Motor neuron (in vitro differentiated cells): Measurements from ENCODE around the gene ECE2. TPM values are rescaled to one million over a fixed set of nuclear protein-coding genes. Genes with fewer than 3 reads are reported as not detected.

ENCODE experiments used
- ATAC-seq, 8 experiments: fragments of 200-7000 bp; cut with Tn5 transposase; replicated peaks in 6 of 8; 2 replicates each; pipeline ENCODE4 v1.8.0; 2021; ENCODE audit warnings: mild to moderate bottlenecking in 8 of 8, moderate library complexity in 8 of 8
- H3K27ac ChIP-seq, 2 donors: fragments of 250-450 bp; sonication (Bioruptor Pico); 2 replicates each; pipeline ENCODE4 v1.9.0; 2021; ENCODE audit warnings: antibody characterized with exemption in 2 of 2, mild to moderate bottlenecking in 2 of 2, moderate library complexity in 1 of 2
- H3K4me1 ChIP-seq, 2 donors: fragments of 250-450 bp; sonication (Bioruptor Pico); replicated peaks in 1 of 2; 2 replicates each; pipeline ENCODE4 v1.6.1; 2021; ENCODE audit warnings: antibody characterized with exemption in 2 of 2, mild to moderate bottlenecking in 2 of 2, moderate library complexity in 1 of 2
- H3K4me3 ChIP-seq, 5 donors: fragments of 250-450 bp; sonication (Bioruptor Pico); 2 replicates each; pipeline ENCODE4 v1.9.0; 2021; ENCODE audit warnings: antibody characterized with exemption in 5 of 5, mild to moderate bottlenecking in 5 of 5, moderate library complexity in 4 of 5
- WGBS, 10 experiments: fragments of 450-650 bp; shearing (Covaris generic); methylation state at CpG; one replicate each; pipeline ENCODE4 v1.0.0; 2022; 5-methylcytosine and 5-hydroxymethylcytosine counted together
- in situ Hi-C, 9 experiments: fragments of 400-800 bp; cut with MboI; loops; one replicate each; pipeline ENCODE4 v1.15.0; 2021; ENCODE audit warnings: low sequenced_read_pairs in 9 of 9, low pct_unique_long_range_greater_than_20kb in 2 of 9; ENCODE audit not compliant: unreplicated experiment in 9 of 9
- total RNA-seq, 8 experiments: library from RNA; unstranded; fragments of 300-600 nt; gene quantifications; 2 replicates each; pipeline versions ENCODE4 v1.2.3 to v1.2.4, GENCODE V29; 2022

Gene ECE2
- total RNA-seq, 8 experiments from 2014 or later, result 0.05 to 1.1 (median 0.46) TPM; not detected in 1

DNA sequence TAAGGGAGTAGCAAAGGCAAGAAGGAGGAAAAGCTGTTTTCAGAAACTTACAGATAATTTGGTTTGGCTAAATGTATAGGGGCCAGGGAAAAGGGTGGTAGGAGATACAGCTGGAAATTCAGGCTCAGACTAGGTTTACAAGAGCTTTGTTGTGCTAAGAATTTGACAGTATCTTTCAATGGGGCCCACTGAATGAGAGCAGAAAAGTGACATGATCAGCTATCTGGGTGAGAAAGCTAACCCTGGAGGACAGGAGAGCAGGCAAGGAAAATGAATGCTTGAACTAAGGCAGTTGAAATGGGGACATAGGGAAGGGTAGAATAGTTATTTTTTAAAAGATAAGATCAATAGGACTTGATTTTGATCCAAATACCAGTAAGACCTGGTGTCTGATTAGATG, 35.8 kb downstream of the ECE2 start:
- no peak for ATAC-seq
- in situ Hi-C loops, result no loop called here
- Histone ChIP-seq H3K4me1 (peaks cover 9% of the 10 kb centered on the region in 2 donors), H3K27ac (no peak overlapping the region), H3K4me3 (no peak overlapping the region)

DNA sequence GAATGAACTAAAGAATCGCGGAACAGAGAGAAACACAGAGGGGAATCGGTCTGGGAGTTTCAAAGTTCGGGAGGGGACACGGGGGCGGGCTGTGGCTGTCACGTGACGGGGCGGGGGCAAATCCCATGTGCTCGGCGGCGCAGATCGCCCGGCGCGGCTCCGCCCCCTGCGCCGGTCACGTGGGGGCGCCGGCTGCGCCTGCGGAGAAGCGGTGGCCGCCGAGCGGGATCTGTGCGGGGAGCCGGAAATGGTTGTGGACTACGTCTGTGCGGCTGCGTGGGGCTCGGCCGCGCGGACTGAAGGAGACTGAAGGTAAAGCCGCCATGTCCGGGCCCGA, 38.5 kb downstream of the ECE2 start, which contains the start of gene EIF4G1:
Gene EIF4G1 (plus strand): TSS at position 244 of the 337 bp plus-strand sequence. CDS start 1,191 bp downstream, outside the sequence.
- Histone ChIP-seq H3K4me1 (peaks cover 11 to 13% of the 10 kb centered on the region in 2 donors), H3K4me3 (peak within 1 kb of the TSS; percentile 76 to 99 (median 88)), H3K27ac (peak within 1 kb of the TSS; percentile 88 to 98)
- 0% methylated on average over 3 of the region's 40 CpGs; no CpG with 5 or more reads in 9 of the 10 experiments for WGBS, 10 experiments
- in situ Hi-C loops, result no loop called here
- ATAC-seq, result peak; percentile 60 to 94 (median 91)

DNA sequence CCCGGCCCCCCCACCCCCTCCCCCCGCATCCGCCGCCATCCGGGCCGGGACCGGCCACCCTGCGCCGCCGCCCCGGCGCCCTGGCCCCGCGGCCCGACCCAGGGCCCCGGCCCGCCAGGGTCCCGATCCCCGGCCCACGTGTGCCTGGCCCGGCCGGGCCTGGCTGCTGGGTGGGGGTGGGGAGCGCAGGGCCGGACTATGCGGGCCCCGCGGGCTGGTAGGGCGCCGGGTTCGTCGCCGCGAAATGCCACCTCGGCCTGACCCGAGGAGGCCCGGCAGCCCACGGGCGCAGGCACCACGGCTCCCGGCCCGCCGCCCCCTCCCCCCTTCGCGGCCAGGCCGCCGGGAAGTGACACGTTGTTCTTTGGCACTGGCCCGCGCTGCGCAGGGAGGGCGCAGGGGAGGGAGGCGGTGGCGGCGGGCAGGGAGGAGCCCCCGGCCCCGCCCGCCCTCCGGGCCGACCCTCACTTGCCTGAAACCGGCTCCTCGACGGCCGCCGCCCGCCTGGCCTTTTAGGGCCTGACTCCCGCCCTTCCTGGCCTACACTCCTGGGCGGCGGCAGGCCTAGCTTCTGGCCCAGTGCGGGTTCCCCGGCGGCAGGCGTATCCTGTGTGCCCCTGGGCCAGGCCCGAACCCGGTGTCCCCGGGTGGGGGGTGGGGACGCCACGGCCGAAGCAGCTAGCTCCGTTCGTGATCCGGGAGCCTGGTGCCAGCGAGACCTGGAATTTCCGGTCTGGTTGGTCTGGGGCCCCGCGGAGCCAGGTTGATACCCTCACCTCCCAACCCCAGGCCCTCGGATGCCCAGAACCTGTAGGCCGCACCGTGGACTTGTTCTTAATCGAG, 39.1 kb downstream of the ECE2 start:
- H3K4me1 ChIP-seq, result peaks cover 11 to 13% of the 10 kb centered on the region in 2 donors
- in situ Hi-C loops, result no loop called here
- 0% methylated on average over 1 to 5 of the region's 89 CpGs; no CpG with 5 or more reads in 4 of the 10 experiments for WGBS, 10 experiments
- ATAC-seq, result peak; percentile 51 to 69 (median 64)
- H3K4me3 ChIP-seq, result peak overlapping the region; percentile 76 to 99 (median 88)
- peak overlapping the region; percentile 88 to 98 for H3K27ac ChIP-seq

DNA sequence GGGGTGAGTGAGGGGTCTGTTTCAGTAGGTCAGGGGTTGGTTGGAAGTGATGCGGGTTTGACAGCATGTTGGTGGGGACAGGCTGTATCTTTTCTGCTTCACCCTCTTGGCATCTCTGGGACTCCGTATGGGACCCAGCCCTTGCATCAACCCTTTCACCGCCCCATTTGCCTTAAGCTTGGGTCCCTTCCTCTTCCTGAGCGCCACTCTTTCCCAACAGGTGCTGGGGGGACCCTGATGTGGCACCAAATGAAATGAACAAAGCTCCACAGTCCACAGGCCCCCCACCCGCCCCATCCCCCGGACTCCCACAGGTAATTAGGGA, 39.7 kb downstream of the ECE2 start:
- peak in 2 of 8 experiments; percentile 0 for ATAC-seq
- Histone ChIP-seq H3K27ac (peak overlapping the region; percentile 88 to 98), H3K4me3 (peak overlapping the region; percentile 76 to 99 (median 88)), H3K4me1 (peaks cover 11 to 13% of the 10 kb centered on the region in 2 donors)
- WGBS, 10 experiments, result no CpG with 5 or more reads among the region's 6 CpGs
- in situ Hi-C loops, result no loop called here

DNA sequence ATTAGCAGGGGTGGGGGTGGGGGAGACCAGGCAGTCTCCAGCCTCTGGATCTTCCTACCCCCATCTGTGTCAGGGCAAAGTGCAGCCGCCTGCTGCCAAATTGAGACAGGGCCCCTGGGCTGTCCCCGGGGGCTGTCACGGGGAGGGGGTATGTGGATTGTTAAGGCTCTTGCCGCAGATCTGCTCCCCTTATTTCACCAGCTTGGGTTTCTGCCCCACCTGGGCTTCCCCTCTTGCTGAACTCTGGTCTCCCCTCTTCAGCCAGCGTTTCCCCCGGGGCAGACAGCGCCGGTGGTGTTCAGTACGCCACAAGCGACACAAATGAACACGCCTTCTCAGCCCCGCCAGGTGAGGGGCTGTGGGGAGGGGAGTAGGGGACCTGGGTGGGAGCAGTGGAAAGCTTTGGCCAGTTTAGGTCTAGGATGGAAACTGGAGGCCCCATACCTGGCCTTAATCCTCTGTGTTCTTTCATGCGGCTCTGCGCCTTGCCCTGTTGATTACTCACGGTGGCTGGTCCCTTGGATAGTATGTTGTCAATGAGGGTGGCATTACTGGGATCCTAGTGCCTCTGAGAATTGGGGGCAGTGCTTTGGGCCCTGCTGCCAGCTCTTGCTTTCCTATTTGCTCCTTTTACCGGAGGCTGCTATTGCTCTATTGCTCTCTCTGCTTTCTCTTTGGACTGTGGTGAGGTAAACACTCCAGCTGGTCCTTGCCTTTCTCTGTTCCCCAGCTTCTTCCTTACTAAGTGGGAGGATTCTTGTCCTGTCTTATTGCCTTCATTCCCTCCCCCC, 40.2 kb downstream of the ECE2 start:
- in situ Hi-C loops, result no loop called here
- H3K27ac ChIP-seq, result peak overlapping the region; percentile 88 to 98
- H3K4me1 ChIP-seq, result peaks cover 11 to 13% of the 10 kb centered on the region in 2 donors
- no peak for ATAC-seq
- peak overlapping the region; percentile 76 to 99 (median 88) for H3K4me3 ChIP-seq
- 0 to 81% (median 43%) methylated on average over 1 to 3 of the region's 16 CpGs; no CpG with 5 or more reads in 5 of the 10 experiments for WGBS, 10 experiments

DNA sequence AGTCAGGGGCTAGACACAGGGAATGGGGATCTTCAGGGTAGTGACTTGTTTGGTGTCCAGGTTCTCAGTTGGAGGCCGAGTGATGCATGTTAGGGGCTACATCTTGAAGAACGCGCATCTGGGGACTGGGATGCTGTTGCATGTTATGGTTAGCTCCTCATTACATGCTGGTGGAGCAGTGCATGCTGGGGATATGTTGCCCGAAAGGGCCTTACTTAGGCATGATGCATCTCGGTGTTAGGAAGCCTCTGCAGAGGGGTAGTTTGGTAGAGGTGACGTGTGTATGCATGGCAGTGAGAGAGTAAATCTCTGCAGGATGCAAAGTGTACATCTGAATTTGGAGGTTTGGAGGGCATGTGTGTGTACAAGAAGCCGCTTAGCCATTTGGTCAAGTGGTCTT, 41.0 kb downstream of the ECE2 start:
- Histone ChIP-seq H3K4me1 (peaks cover 11 to 13% of the 10 kb centered on the region in 2 donors), H3K4me3 (peak overlapping the region in 3 of 5 donors; percentile 76 to 89 (median 77)), H3K27ac (no peak overlapping the region)
- in situ Hi-C loops, result no loop called here
- 60 to 100% (median 85%) methylated on average over 1 to 4 of the region's 7 CpGs; no CpG with 5 or more reads in 4 of the 10 experiments for WGBS, 10 experiments
- ATAC-seq, result no peak

DNA sequence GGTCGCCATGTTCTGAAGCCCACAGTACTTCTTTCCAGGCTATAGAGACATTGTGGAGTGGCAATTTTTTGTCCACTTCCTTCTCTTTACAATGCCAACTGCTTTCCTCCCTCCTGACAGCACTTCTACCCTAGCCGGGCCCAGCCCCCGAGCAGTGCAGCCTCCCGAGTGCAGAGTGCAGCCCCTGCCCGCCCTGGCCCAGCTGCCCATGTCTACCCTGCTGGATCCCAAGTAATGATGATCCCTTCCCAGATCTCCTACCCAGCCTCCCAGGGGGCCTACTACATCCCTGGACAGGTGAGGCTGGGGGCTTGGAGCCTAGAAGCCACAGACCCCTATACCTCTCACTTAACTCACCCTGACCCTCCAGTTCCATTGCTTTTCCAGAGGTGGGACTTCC, 41.4 kb downstream of the ECE2 start:
- in situ Hi-C loops, result no loop called here
- Histone ChIP-seq H3K4me1 (peaks cover 11 to 13% of the 10 kb centered on the region in 2 donors), H3K27ac (no peak overlapping the region), H3K4me3 (no peak overlapping the region)
- 40 to 100% (median 90%) methylated on average over 1 to 5 of the region's 5 CpGs; no CpG with 5 or more reads in 6 of the 10 experiments for WGBS, 10 experiments
- ATAC-seq, result no peak

DNA sequence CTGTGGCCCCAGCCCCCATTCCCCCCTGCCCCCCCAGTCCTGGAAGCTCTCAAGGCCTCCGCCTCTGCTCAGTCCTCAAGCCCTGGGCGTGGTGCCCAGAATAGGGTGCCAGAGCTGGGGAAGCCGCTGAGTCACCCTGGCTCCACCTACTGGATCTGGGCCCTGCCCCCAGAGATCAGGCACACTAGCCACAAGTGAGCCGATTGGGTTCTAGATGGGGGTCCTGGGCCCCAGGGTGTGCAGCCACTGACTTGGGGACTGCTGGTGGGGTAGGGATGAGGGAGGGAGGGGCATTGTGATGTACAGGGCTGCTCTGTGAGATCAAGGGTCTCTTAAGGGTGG, 44.3 kb downstream of the ECE2 start:
- ATAC-seq, result peak; percentile 34 to 88 (median 57)
- WGBS, 10 experiments, result no CpG with 5 or more reads among the region's 4 CpGs
- Histone ChIP-seq H3K4me3 (no peak overlapping the region), H3K4me1 (peaks cover 11 to 13% of the 10 kb centered on the region in 2 donors), H3K27ac (no peak overlapping the region)
- in situ Hi-C loops, result no loop called here

DNA sequence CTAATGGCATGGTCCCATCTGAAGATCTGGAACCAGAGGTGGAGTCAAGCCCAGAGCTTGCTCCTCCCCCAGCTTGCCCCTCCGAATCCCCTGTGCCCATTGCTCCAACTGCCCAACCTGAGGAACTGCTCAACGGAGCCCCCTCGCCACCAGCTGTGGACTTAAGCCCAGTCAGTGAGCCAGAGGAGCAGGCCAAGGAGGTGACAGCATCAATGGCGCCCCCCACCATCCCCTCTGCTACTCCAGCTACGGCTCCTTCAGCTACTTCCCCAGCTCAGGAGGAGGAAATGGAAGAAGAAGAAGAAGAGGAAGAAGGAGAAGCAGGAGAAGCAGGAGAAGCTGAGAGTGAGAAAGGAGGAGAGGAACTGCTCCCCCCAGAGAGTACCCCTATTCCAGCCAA, 45.8 kb downstream of the ECE2 start:
- Histone ChIP-seq H3K4me3 (no peak overlapping the region), H3K4me1 (peaks cover 1 to 3% of the 10 kb centered on the region in 2 donors), H3K27ac (no peak overlapping the region)
- in situ Hi-C loops, result no loop called here
- 0 to 100% (median 89%) methylated on average over 1 to 5 of the region's 5 CpGs; no CpG with 5 or more reads in 4 of the 10 experiments for WGBS, 10 experiments
- no peak for ATAC-seq

DNA sequence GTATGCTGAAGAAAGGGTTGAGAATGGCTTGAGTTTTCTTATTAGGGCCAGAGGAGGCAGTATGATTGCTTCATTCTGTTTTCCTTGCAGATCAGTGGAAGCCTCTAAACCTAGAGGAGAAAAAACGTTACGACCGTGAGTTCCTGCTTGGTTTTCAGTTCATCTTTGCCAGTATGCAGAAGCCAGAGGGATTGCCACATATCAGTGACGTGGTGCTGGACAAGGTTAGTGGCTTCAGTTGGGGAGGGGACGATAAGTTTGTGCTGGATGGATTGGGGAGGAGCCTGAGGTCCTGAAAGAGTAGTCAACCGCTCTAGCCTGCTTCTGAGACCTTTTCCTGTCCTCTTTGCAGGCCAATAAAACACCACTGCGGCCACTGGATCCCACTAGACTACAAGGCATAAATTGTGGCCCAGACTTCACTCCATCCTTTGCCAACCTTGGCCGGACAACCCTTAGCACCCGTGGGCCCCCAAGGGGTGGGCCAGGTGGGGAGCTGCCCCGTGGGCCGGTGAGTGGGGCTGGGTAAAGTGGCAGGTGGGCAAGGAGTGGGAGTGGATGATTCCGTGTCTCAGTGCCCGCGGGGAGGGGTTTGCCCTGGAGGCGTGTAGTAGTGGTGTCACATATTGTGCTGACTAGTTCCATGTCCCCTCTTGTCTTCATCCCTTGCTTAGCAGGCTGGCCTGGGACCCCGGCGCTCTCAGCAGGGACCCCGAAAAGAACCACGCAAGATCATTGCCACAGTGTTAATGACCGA, 47.1 kb downstream of the ECE2 start:
- Histone ChIP-seq H3K27ac (no peak overlapping the region), H3K4me3 (no peak overlapping the region), H3K4me1 (no peaks in the 10 kb centered on the region)
- 80 to 100% (median 95%) methylated on average over 1 to 10 of the region's 20 CpGs; no CpG with 5 or more reads in 3 of the 10 experiments for WGBS, 10 experiments
- in situ Hi-C loops, result no loop called here
- ATAC-seq, result no peak

DNA sequence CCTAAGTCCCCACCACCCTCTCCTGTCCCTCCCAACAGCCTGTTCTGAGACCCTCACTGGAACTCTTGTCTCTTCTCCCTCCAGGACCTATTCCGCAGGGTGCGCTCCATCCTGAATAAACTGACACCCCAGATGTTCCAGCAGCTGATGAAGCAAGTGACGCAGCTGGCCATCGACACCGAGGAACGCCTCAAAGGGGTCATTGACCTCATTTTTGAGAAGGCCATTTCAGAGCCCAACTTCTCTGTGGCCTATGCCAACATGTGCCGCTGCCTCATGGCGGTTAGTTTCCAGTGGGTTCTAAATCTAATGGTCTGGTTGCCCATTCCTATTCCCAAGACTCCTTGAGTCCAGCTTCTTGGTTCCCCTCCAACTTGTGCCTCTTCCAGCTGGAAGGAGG, 47.9 kb downstream of the ECE2 start:
- in situ Hi-C loops, result no loop called here
- WGBS, 10 experiments, result 89 to 100% (median 91%) methylated on average over 1 to 6 of the region's 8 CpGs; no CpG with 5 or more reads in 4 of the 10 experiments
- H3K4me1 ChIP-seq, result no peaks in the 10 kb centered on the region
- ATAC-seq, result no peak
- no peak overlapping the region for H3K4me3 ChIP-seq
- H3K27ac ChIP-seq, result no peak overlapping the region

DNA sequence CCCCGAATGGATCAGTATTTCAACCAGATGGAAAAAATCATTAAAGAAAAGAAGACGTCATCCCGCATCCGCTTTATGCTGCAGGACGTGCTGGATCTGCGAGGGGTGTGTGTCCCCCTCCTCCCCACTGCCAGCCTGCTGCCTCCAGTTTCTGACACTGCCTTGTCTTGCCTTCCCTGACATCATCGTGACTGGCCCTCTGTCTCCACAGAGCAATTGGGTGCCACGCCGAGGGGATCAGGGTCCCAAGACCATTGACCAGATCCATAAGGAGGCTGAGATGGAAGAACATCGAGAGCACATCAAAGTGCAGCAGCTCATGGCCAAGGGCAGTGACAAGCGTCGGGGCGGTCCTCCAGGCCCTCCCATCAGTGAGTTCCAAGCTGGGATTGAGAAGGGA, 49.4 kb downstream of the ECE2 start:
- H3K4me3 ChIP-seq, result no peak overlapping the region
- no peak overlapping the region for H3K27ac ChIP-seq
- 89 to 100% (median 95%) methylated on average over 1 to 8 of the region's 13 CpGs; no CpG with 5 or more reads in 4 of the 10 experiments for WGBS, 10 experiments

More for the DNA sequence above, 49.4 kb downstream of the ECE2 start:
- in situ Hi-C loops, result no loop called here
- peak in 2 of 8 experiments; percentile 7 to 9 for ATAC-seq
- H3K4me1 ChIP-seq, result no peaks in the 10 kb centered on the region
